Skeletal muscle satellite cell (primary cell): ENCODE data around the gene CDC42BPG.

Source experiments
- H3K27me3 ChIP-seq: 2 replicates; pipeline ENCODE4 v1.7.0; 2013; ENCODE audit warnings: low read length; ENCODE audit not compliant: control insufficient read depth, insufficient read depth
- H3K36me3 ChIP-seq: 2 replicates; pipeline ENCODE4 v1.7.0; 2013; ENCODE audit warnings: mild to moderate bottlenecking, control low read depth, low read length; ENCODE audit not compliant: insufficient read depth
- H3K4me1 ChIP-seq: 2 replicates; pipeline ENCODE4 v1.7.0; 2013; ENCODE audit warnings: low read length; ENCODE audit not compliant: control insufficient read depth, insufficient read depth
- H3K4me2 ChIP-seq: 2 replicates; pipeline ENCODE4 v1.7.0; 2013; ENCODE audit warnings: mild to moderate bottlenecking, low read length
- H3K4me3 ChIP-seq: 2 replicates; pipeline ENCODE4 v1.7.0; 2013; ENCODE audit warnings: low read length
- H3K9ac ChIP-seq: 2 replicates; pipeline ENCODE4 v1.7.0; 2013; ENCODE audit warnings: mild to moderate bottlenecking, low read depth, low read length, moderate library complexity
- H3K9me3 ChIP-seq: replicated peaks from 2 replicates; pipeline ENCODE4 v1.7.0; 2013; ENCODE audit warnings: mild to moderate bottlenecking, control low read depth, low read length

Gene CDC42BPG

GRCh38 chr11:64793271-64794160, 50.9 kb downstream of the CDC42BPG start:
- no peak overlapping the region for H3K9ac ChIP-seq
- no peaks in the 10 kb centered on the region for H3K9me3 ChIP-seq
- no peak overlapping the region for H3K4me3 ChIP-seq
- no peaks in the 10 kb centered on the region for H3K4me1 ChIP-seq
- no peaks in the 10 kb centered on the region for H3K36me3 ChIP-seq
- H3K4me2 ChIP-seq: no peak overlapping the region
- no peaks in the 10 kb centered on the region for H3K27me3 ChIP-seq

DNA sequence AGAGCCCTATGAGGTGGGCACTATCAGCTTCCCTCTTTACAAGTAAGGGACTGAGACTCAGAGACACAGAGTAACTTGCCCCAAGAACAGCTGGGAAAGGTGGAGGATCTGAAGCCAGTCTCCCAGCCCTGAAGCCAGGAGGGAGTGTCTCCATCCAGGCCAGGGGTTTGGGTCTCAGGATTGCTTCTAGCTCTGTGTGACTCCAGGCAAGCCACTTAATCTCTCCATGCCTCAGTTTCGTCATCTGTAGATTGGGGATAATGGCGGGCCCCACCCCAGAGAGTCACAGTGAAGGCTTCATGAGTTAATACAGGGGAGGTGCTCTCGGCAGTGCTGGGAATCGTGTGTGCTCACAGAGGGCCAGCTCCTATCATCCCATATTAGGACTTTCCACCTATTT, 52.0 kb downstream of the CDC42BPG start:
- no peak overlapping the region for H3K4me3 ChIP-seq
- H3K4me2 ChIP-seq: no peak overlapping the region
- no peaks in the 10 kb centered on the region for H3K4me1 ChIP-seq
- no peak overlapping the region for H3K9ac ChIP-seq
- no peaks in the 10 kb centered on the region for H3K36me3 ChIP-seq
- H3K9me3 ChIP-seq: no peaks in the 10 kb centered on the region
- no peaks in the 10 kb centered on the region for H3K27me3 ChIP-seq

DNA sequence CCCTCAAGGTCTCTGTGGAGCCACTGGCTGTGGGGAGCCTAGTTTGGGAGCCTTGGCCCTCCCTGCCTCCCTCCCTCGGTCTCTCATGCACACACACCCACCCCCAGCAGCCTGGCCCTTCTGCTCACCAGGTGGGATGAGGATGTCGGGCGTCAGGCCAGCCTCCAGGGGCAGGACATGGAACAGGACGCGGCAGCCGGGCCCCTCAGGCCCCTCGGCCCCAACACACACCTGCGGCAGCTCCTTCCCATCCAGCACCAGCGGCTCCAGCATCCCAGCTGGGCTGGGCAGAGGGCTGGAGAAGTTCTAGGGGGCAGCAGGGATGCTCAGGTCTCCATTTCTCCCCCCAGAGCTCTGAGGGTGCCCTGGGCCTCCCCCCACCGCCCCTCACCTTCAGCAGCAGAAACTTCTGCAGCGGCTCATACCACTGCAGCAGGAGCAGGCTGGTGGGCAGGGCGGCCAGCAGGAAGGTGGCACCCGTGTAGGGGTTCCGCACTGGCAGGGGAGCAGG, 52.6 kb downstream of the CDC42BPG start:
- no peaks in the 10 kb centered on the region for H3K27me3 ChIP-seq
- H3K4me2 ChIP-seq: no peak overlapping the region
- H3K4me1 ChIP-seq: no peaks in the 10 kb centered on the region
- no peak overlapping the region for H3K9ac ChIP-seq
- no peak overlapping the region for H3K4me3 ChIP-seq
- no peaks in the 10 kb centered on the region for H3K9me3 ChIP-seq
- H3K36me3 ChIP-seq: no peaks in the 10 kb centered on the region

DNA sequence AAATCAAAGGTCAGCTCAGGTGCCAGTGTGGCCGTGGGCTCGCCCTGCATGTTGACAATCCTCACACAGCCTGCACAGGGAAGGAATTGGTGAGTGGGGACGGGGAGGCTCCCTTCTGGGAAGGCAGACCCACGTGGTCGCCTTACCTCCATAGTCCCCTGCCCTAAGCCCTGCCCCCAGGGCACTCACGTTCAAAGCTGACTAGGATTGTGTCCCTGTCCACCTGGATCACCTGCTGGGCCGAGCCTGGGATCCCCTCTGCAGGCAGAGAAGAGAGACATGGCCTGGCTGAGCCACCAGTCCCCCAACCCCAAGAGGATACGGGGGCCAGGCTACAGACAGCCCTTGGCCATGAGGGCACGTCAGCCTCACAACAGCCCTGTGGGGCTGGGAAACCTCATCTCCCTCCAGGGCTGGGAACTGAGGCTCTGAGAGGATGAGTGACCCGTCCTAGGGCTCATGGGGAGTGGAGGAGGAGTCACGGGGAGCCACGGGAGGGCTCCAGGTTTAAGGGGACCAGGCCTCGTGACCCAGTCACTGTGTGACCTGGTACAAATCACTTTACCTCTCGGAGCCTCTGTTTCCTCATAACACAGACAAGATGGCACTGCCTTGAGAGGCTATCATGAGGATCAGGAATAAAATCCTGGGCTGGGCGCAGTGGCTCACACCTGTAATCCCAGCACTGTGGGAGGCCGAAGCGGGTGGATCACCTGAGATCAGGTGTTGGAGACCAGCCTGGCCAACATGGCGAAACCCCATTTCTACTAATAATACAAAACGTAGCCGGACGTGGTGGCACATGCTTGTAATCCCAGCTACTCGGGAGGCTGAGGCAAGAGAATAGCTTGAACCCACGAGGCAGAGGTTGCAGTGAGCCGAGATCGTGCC, 54.0 kb downstream of the CDC42BPG start:
- no peak overlapping the region for H3K4me3 ChIP-seq
- H3K36me3 ChIP-seq: no peaks in the 10 kb centered on the region
- H3K4me1 ChIP-seq: no peaks in the 10 kb centered on the region
- no peak overlapping the region for H3K9ac ChIP-seq
- no peaks in the 10 kb centered on the region for H3K27me3 ChIP-seq
- no peak overlapping the region for H3K4me2 ChIP-seq
- H3K9me3 ChIP-seq: no peaks in the 10 kb centered on the region

DNA sequence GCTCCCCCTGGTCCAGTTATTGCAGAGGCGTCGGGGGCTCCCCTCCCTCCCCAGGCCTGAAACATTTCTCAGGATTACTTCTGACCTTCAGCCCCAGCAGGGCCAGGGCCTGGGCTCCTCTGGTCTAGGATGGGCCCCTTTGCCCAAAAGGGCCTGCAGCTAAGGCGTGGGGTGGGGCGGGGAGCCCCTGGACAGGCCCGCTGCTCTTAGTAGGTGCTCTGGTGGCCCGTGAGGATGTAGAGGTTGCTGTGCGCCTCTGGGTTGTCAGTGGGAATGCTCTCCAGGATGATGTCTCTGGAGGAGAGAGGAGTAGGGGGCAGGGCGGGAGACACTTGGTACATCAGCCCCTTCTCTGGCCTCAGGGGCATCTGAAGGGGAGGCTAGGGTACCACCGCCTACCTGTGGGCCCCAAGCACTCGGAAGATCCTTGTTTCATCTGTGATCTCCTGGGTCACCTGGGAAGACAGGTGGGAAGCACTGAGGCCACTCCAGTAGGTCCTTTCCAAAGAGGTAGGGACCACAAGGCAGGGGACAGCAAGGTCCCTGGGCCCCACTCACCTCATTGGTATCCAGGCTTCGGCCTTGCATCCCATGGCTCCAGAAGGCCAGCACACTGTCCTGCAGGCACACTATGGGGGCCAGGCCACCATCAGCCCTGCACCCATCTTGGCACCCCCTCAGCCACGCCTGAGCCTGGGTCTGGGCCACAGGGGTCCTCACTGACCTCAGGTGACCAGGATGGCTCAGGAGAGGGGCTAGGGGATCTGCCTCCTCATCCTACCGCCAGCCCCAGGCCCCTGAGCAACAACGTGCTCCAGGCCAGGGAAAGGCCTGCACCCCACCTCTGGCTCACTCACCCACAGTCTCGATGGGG, 54.9 kb downstream of the CDC42BPG start:
- Histone ChIP-seq H3K9ac (no peak overlapping the region), H3K36me3 (no peaks in the 10 kb centered on the region)

GRCh38 chr11:64788321-64789215, 55.9 kb downstream of the CDC42BPG start:
- no peak overlapping the region for H3K9ac ChIP-seq
- H3K4me2 ChIP-seq: no peak overlapping the region
- no peaks in the 10 kb centered on the region for H3K4me1 ChIP-seq
- H3K4me3 ChIP-seq: no peak overlapping the region
- no peaks in the 10 kb centered on the region for H3K9me3 ChIP-seq
- H3K27me3 ChIP-seq: no peaks in the 10 kb centered on the region
- no peaks in the 10 kb centered on the region for H3K36me3 ChIP-seq

More for the DNA sequence above, 54.9 kb downstream of the CDC42BPG start:
- H3K9me3 ChIP-seq: no peaks in the 10 kb centered on the region
- no peaks in the 10 kb centered on the region for H3K27me3 ChIP-seq
- no peaks in the 10 kb centered on the region for H3K4me1 ChIP-seq
- H3K4me2 ChIP-seq: no peak overlapping the region
- H3K4me3 ChIP-seq: no peak overlapping the region

- no peaks in the 10 kb centered on the region for H3K4me1 ChIP-seq
- H3K9ac ChIP-seq: no peak overlapping the region
- H3K4me3 ChIP-seq: no peak overlapping the region
- no peaks in the 10 kb centered on the region for H3K9me3 ChIP-seq
- H3K4me2 ChIP-seq: no peak overlapping the region
- H3K36me3 ChIP-seq: no peaks in the 10 kb centered on the region
- H3K27me3 ChIP-seq: no peaks in the 10 kb centered on the region
Observed at GRCh38 chr11:64787526-64788320, 56.7 kb downstream of the CDC42BPG start.

- Histone ChIP-seq H3K4me1 (no peaks in the 10 kb centered on the region), H3K27me3 (no peaks in the 10 kb centered on the region), H3K36me3 (no peaks in the 10 kb centered on the region), H3K9me3 (no peaks in the 10 kb centered on the region), H3K9ac (no peak overlapping the region), H3K4me3 (no peak overlapping the region), H3K4me2 (no peak overlapping the region)
Observed at GRCh38 chr11:64786308-64786707, 58.1 kb downstream of the CDC42BPG start.

DNA sequence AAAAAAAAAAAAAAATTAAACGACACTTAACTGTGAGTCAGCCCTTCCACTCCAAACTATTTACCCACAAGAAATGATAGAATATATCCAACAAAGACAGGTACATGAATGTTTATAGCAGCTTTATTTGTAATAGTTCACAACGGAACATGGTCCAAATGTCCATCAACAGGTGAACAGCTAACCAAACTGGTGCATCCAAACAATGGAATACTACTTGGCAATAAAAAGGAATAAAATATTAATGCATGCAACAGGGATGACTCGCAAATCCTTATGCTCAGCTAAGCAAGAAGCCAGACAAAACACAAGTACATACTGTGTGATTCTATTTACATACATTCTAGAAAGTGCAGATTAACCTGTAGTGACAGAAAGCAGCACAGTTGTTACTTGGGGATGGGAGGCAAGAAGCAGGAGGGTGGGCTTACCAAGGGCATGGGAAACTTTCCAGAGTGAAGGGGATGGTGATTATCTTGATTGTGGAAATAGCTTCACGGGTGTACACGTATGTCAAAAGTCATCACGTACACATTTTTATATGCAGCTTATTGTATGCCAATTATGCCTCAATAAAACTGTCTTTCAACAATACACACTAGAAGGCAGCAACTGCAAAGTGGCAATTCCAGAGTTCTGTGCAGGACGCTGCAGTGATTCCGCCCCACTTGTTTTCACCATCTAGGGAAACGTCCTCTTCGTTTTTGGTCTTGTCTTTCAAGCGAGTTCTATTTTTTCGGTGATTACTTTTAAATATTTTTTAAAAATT, 59.5 kb downstream of the CDC42BPG start:
- no peak overlapping the region for H3K9ac ChIP-seq

More for the DNA sequence above, 59.5 kb downstream of the CDC42BPG start:
- no peaks in the 10 kb centered on the region for H3K36me3 ChIP-seq
- no peak overlapping the region for H3K4me3 ChIP-seq
- H3K9me3 ChIP-seq: no peaks in the 10 kb centered on the region
- no peaks in the 10 kb centered on the region for H3K4me1 ChIP-seq
- no peaks in the 10 kb centered on the region for H3K27me3 ChIP-seq
- no peak overlapping the region for H3K4me2 ChIP-seq
